Lower leg skin (tissue), 4 donors: ENCODE data around the gene PCDH9. TPM values are rescaled to one million over a fixed set of nuclear protein-coding genes. Genes with fewer than 3 reads are reported as not detected.

Experiments used
- DNase-seq, 2 donors: peaks; one replicate each; pipeline ENCODE4 v3.0.0-alpha.2; 2019; ENCODE audit warnings: low spot score in 2 of 2
- H3K4me3 ChIP-seq: fragments of 200-600 bp; sonication (generic); 2 replicates; pipeline ENCODE4 v1.5.1; 2017; ENCODE audit warnings: mild to moderate bottlenecking, low read depth; ENCODE audit not compliant: poor library complexity, severe bottlenecking
- CTCF ChIP-seq, 3 donors: fragments of 450-650 bp; IDR thresholded peaks; one replicate each; pipeline ENCODE4 v1.5.1; 2016; ENCODE audit warnings: antibody characterized with exemption in 3 of 3, mild to moderate bottlenecking in 3 of 3, moderate library complexity in 2 of 3
- POLR2A ChIP-seq, 2 donors: fragments of 450-650 bp; IDR thresholded peaks; one replicate each; pipeline ENCODE4 v1.6.1; 2016 to 2017; ENCODE audit warnings: antibody characterized with exemption in 2 of 2, mild to moderate bottlenecking in 1 of 2, moderate library complexity in 1 of 2
- WGBS, 2 donors: methylation state at CpG; one replicate each; pipeline ENCODE4 v1.1.5; 2018; 5-methylcytosine and 5-hydroxymethylcytosine counted together
- intact Hi-C: fragments of 100-400 bp; cut with DNase I; formaldehyde crosslinking; loops from one replicate; pipeline ENCODE4 v1.15.0; 2023; ENCODE audit warnings: low total_unique reads
- total RNA-seq, 4 donors: library from RNA; depleted of rRNA; stranded (reverse); fragments of >200 nt; gene quantifications; one replicate each; pipeline ENCODE4 v1.1.0, GENCODE V29; 2016

Gene PCDH9
- total RNA-seq, 4 donors from 2014 or later: 0.21 to 0.84 (median 0.36) TPM

DNA sequence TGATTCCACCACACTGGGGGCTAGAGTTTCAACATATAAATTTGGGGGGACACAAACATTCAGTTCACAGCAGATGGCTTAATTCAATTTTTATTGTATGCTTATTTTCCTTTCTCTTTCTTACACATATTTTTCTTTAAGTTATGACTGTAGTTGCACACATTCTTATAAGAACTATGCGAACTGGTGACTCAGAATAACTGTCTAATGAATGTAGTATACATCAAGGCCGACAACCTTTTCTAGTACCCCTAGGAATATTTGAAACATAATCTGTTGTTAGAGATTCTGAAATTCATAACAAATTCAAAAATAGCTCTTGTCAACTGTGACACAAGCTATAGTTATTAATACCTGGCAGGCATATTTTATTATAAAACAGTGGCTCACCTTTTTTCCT lies 695.6 kb downstream of the PCDH9 start:
- TF ChIP-seq CTCF (IDR thresholded peaks at IDR 0.05): no peak
- no peak for TF ChIP-seq POLR2A (IDR thresholded peaks at IDR 0.05)
- H3K4me3 ChIP-seq: no peak overlapping the region
- no peak for DNase-seq
- intact Hi-C loops: no loop called here
- 95 to 96% methylated on average over 2 of the region's 2 CpGs for WGBS, 2 donors

DNA sequence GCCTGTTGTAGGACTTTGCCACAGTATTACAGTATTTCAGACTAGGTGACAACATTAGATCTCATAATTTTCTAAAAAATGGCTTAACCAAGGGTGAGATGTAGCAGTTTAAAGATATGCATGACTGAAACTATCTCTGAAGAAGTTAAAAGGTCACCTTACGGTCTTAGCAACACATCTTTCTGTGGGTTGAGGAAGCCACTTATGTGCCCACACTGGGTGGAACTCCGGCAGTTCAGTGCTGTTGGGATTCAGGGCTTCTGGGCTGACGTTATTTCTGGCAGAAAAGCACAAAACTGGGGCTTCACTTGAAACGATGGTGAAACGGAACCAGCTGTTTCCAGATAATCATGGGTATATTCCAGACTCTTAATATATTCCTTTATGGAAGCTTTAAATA lies 697.3 kb downstream of the PCDH9 start:
- 75 to 79% methylated on average over 5 of the region's 5 CpGs for WGBS, 2 donors
- TF ChIP-seq POLR2A (IDR thresholded peaks at IDR 0.05) (no peak), CTCF (IDR thresholded peaks at IDR 0.05) (no peak)
- no peak overlapping the region for H3K4me3 ChIP-seq
- intact Hi-C loops: no loop called here
- no peak for DNase-seq

GRCh38 chr13:66532146-66532545 lies 698.0 kb downstream of the PCDH9 start:
- TF ChIP-seq CTCF (IDR thresholded peaks at IDR 0.05) (no peak), POLR2A (IDR thresholded peaks at IDR 0.05) (no peak)
- intact Hi-C loops: no loop called here
- no peak overlapping the region for H3K4me3 ChIP-seq
- no peak for DNase-seq
- 65 to 70% methylated on average over 3 of the region's 3 CpGs for WGBS, 2 donors

GRCh38 chr13:66530686-66531085 lies 699.5 kb downstream of the PCDH9 start:
- TF ChIP-seq CTCF (IDR thresholded peaks at IDR 0.05): no peak
- TF ChIP-seq POLR2A (IDR thresholded peaks at IDR 0.05): no peak
- H3K4me3 ChIP-seq: no peak overlapping the region
- 90 to 91% methylated on average over 1 of the region's 1 CpG for WGBS, 2 donors
- intact Hi-C loops: no loop called here
- no peak for DNase-seq

DNA sequence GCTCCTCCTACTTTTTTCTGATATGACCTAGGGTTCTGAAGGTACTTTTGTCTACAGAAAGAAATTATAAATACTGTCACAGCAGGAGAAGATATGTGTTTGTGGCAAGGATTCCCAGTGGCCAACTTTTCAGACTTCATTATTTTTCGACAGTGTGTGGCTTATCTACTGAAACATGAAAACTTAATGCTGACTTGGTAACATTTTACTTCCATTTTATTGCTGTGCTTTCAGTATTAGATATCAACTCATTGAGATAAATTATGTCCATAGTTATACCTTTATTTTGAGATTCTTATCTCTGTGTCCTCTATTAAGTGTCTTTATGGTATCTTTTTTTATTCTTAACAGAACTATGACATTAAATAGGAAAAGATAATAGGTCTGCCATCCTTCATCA lies 700.0 kb downstream of the PCDH9 start:
- no peak for DNase-seq
- TF ChIP-seq CTCF (IDR thresholded peaks at IDR 0.05): no peak
- no peak for TF ChIP-seq POLR2A (IDR thresholded peaks at IDR 0.05)
- 90% methylated on average over 1 of the region's 1 CpG for WGBS, 2 donors
- H3K4me3 ChIP-seq: no peak overlapping the region
- intact Hi-C loops: no loop called here

DNA sequence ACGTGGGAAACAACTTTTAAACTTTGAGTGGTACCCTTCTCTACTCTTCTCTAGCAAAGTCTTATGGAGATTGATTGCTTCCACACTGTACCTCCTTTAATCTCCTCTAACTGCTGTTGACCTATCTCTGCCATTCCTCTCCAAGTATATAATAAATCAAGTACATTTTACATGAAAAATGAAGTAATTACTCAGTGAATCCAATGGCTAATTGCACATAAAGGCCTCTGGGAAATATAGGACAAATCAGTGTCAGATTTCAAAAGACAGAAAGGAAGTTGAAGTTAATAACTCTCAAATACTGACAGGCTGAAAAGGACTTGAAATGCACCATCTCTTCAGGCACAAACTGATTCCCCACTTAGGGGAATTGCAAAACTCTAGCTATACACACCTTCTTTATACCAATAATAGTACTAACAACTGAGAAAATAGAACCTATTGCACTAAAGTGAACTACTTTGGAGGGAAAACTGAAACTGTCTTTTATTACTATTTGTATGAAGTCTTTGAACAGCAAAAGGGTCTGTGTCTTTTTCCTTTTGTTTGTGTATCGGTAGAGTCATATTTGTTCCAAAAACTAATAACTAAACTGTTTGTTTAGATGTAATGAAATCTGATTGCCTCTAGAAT lies 701.1 kb downstream of the PCDH9 start:
- no peak for DNase-seq
- intact Hi-C loops: no loop called here
- no peak overlapping the region for H3K4me3 ChIP-seq
- TF ChIP-seq POLR2A (IDR thresholded peaks at IDR 0.05) (no peak), CTCF (IDR thresholded peaks at IDR 0.05) (no peak)
- 50 to 58% methylated on average over 2 of the region's 2 CpGs for WGBS, 2 donors
